K562 (cell line): ENCODE data around the gene RNF121. TPM values are rescaled to one million over a fixed set of nuclear protein-coding genes. Genes with fewer than 3 reads are reported as not detected.

ENCODE experiments used
- ATAC-seq: fragments of 200-7000 bp; cut with Tn5 transposase; 3 replicates; pipeline ENCODE4 v1.9.1; 2020; ENCODE audit warnings: moderate library complexity
- BruUV-seq: library from RNA; stranded (reverse); fragments of 400-500 nt; replicated peaks from 2 replicates; lab custom pipeline; 2021; lab: Mats Ljungman, UMichigan
- CTCF ChIA-PET: fragments of 300-600 bp; formaldehyde crosslinking; extraction: SDS; loops from one replicate; lab custom pipeline; 2021; ENCODE audit warnings: low intra/inter-chr PET ratio; lab: Yijun Ruan, JAX
- POLR2A ChIA-PET: fragments of 300-600, 350-650 bp; sonication (Branson Sonifier 250); formaldehyde crosslinking; extraction: SDS; loops from one replicate; lab custom pipeline; 2021; ENCODE audit warnings: antibody characterized with exemption, inconsistent platforms; lab: Yijun Ruan, JAX
- DNase-seq, 4 experiments: peaks; one replicate each; pipeline versions ENCODE4 v3.0.0 to v3.0.0-alpha.2; 2011 to 2018; ENCODE audit warnings: low spot score in 3 of 4, mixed read lengths in 3 of 4; ENCODE audit errors: extremely low read depth in 1 of 4
- FAIRE-seq: peaks from 2 replicates; lab custom pipeline; 2011; peaks lifted over from hg19 to GRCh38; lab: Jason Lieb, UNC
- H2AFZ ChIP-seq: 2 replicates; pipeline ENCODE4 v1.6.0; 2011; ENCODE audit warnings: low read depth, low read length, control low read depth, inconsistent platforms
- H3K27ac ChIP-seq: fragments of 200-600 bp; 3 replicates; pipeline ENCODE4 v1.8.0; 2011; ENCODE audit warnings: low read depth, mild to moderate bottlenecking, control low read depth, inconsistent platforms, low read length, moderate library complexity, mixed read lengths; ENCODE audit errors: extremely low read depth
- H3K27me3 ChIP-seq, 2 experiments: fragments of 300-600 bp in 1 of 2; 2 replicates in 1 of 2; 3 replicates in 1 of 2; pipeline versions ENCODE4 v1.6.0 to v1.8.0; 2011; ENCODE audit warnings: inconsistent platforms in 2 of 2, low read length in 2 of 2, mild to moderate bottlenecking in 1 of 2, mixed read lengths in 1 of 2, moderate library complexity in 1 of 2; ENCODE audit not compliant: control insufficient read depth in 2 of 2, insufficient read depth in 2 of 2
- H3K36me3 ChIP-seq: fragments of 300-600 bp; 3 replicates; pipeline ENCODE4 v1.8.0; 2011; ENCODE audit warnings: mild to moderate bottlenecking, low read length, inconsistent platforms; ENCODE audit not compliant: control insufficient read depth, insufficient read depth
- H3K4me1 ChIP-seq, 2 experiments: fragments of 200-600 bp in 1 of 2; replicated peaks in 1 of 2; 2 replicates in 1 of 2; 3 replicates in 1 of 2; pipeline versions ENCODE4 v1.5.1 to v1.8.0; 2011; ENCODE audit warnings: inconsistent platforms in 2 of 2, low read length in 2 of 2, mild to moderate bottlenecking in 1 of 2, mixed read lengths in 1 of 2, moderate library complexity in 1 of 2; ENCODE audit not compliant: control insufficient read depth in 2 of 2, insufficient read depth in 2 of 2
- H3K4me2 ChIP-seq: 2 replicates; pipeline ENCODE4 v1.6.1; 2011; ENCODE audit warnings: low read length, control low read depth, inconsistent platforms, mixed read lengths; ENCODE audit not compliant: insufficient read depth
- H3K4me3 ChIP-seq: fragments of 200-600 bp; sonication (generic), shearing (Covaris generic); 2 replicates; pipeline ENCODE4 v1.5.1; 2016; ENCODE audit warnings: control low read depth, inconsistent platforms
- H3K79me2 ChIP-seq: fragments of 200-600 bp; 3 replicates; pipeline ENCODE4 v1.8.0; 2011; ENCODE audit warnings: low read length, inconsistent platforms; ENCODE audit not compliant: control insufficient read depth, insufficient read depth
- H3K9ac ChIP-seq, 2 experiments: 2 replicates each; pipeline versions ENCODE4 v1.6.0 to v1.6.1; 2011; ENCODE audit warnings: low read depth in 2 of 2, low read length in 2 of 2, control low read depth in 1 of 2, inconsistent platforms in 1 of 2, mild to moderate bottlenecking in 1 of 2, mixed read lengths in 1 of 2; ENCODE audit not compliant: insufficient read depth in 1 of 2
- H3K9me1 ChIP-seq: one replicate; pipeline ENCODE4 v1.6.0; 2011; ENCODE audit warnings: inconsistent platforms, mild to moderate bottlenecking, low read length, moderate library complexity; ENCODE audit not compliant: control insufficient read depth, insufficient read depth
- H3K9me3 ChIP-seq: replicated peaks from 2 replicates; pipeline ENCODE4 v1.5.1; 2011; ENCODE audit warnings: low read depth, low read length, inconsistent platforms; ENCODE audit not compliant: control insufficient read depth, insufficient read depth
- H4K20me1 ChIP-seq: replicated peaks from 2 replicates; pipeline ENCODE4 v1.6.1; 2011; ENCODE audit warnings: low read length, inconsistent platforms, mixed read lengths; ENCODE audit not compliant: control insufficient read depth, insufficient read depth
- FOXO4 ChIP-seq: fragments of 450-650 bp; formaldehyde crosslinking; IDR thresholded peaks from 2 replicates; pipeline ENCODE4 v1.4.0; 2020; ENCODE audit warnings: mild to moderate bottlenecking, moderate library complexity
- POLR2G ChIP-seq: fragments of 200-400 bp; formaldehyde crosslinking; IDR thresholded peaks from 2 replicates; pipeline ENCODE4 v1.6.1; 2017; ENCODE audit warnings: low read depth, mild to moderate bottlenecking, antibody characterized with exemption, low read length, moderate library complexity
- SAFB2 ChIP-seq: fragments of 200-400 bp; formaldehyde crosslinking; IDR thresholded peaks from 2 replicates; pipeline ENCODE4 v1.6.1; 2018; ENCODE audit warnings: borderline replicate concordance, low read length, low read depth, moderate library complexity; ENCODE audit not compliant: severe bottlenecking
- ZNF512 ChIP-seq: IDR thresholded peaks from 2 replicates; pipeline ENCODE4 v1.6.1; 2016; ENCODE audit warnings: missing genetic modification characterization, missing compliant biosample characterization
- WGBS: fragments of 100-300 bp; shearing (Covaris generic); methylation state at CpG from one replicate; pipeline ENCODE4 v1.1.6; 2016; ENCODE audit warnings: low coverage, mixed read lengths; ENCODE audit not compliant: insufficient coverage; ENCODE audit errors: missing lambda C conversion rate; 5-methylcytosine and 5-hydroxymethylcytosine counted together
- in situ Hi-C: fragments of 300-500 bp; cut with MboI; formaldehyde crosslinking; loops from 4 replicates; pipeline ENCODE4 v1.15.0; 2018; ENCODE audit warnings: inconsistent platforms, mixed read lengths
- intact Hi-C: fragments of 100-400 bp; cut with micrococcal nuclease; formaldehyde crosslinking; loops from 2 replicates; pipeline ENCODE4 v1.14.2; 2022
- polyA plus RNA-seq, 8 experiments: library from polyadenylated mRNA; depleted of rRNA in 4 of 8; stranded (reverse) in 5 of 8; unstranded in 3 of 8; fragments of >200 nt; fragmentation: Nextera tagmentation in 2 of 8; fragmentation: Illumina TruSeq in 1 of 8; extraction: Ambion mirVana in 2 of 8; extraction: Trizol in 1 of 8; gene quantifications; 2 replicates each; pipeline versions ENCODE4 v1.2.1 to v1.2.3, GENCODE V29; 2011 to 2014; ENCODE audit warnings: inconsistent platforms in 1 of 8, missing spikeins in 1 of 8
- total RNA-seq, 7 experiments: library from RNA; depleted of rRNA in 6 of 7; stranded (reverse); fragments of >200 nt in 6 of 7; fragmentation: Illumina TruSeq in 2 of 7; extraction: Trizol in 2 of 7; gene quantifications; 2 replicates each; pipeline versions ENCODE4 v1.2.1 to v1.2.3, GENCODE V29; 2011 to 2021; ENCODE audit warnings: low replicate concordance in 1 of 7

RNF121 gene
- total and polyA plus RNA-seq, 9 of the 15 experiments (the other 6 are each of a cell fraction or from before 2014, with no cell fraction given) = 8.0 to 63.4 (median 20.5) TPM

GRCh38 chr11:72014761-72015320, 86.0 kb downstream of the RNF121 start:
- Histone ChIP-seq H3K36me3 (peaks cover 100% of the 10 kb centered on the region), H3K9me3 (no peaks in the 10 kb centered on the region), H3K27me3 (no peaks in the 10 kb centered on the region), H2AFZ (no peak overlapping the region), H3K4me3 (no peak overlapping the region), H3K79me2 (no peaks in the 10 kb centered on the region), H3K9me1 (no peaks in the 10 kb centered on the region), H4K20me1 (peaks cover 5% of the 10 kb centered on the region; the same call in 1 of the 2 replicates), H3K4me2 (no peak overlapping the region), H3K9ac (no peak overlapping the region), H3K4me1 (peaks cover 0 to 7% of the 10 kb centered on the region in 2 experiments; a peak in 1 of 5 replicates), H3K27ac (no peak overlapping the region)
- FAIRE-seq (no peak), ATAC-seq (no peak), DNase-seq (no peak)
- ChIA-PET POLR2A (interaction anchor here (0.7 to 2.2 kb wide), 7 partner anchors 11 to 416 kb away, joined by 3 to 10 read pairs (median 3); partner anchors contain the start of gene IL18BP), CTCF (interaction anchor here (1.3 kb wide), 1 partner anchor 37 kb away, joined by 6 read pairs; no protein-coding TSS in a partner anchor)
- TF ChIP-seq POLR2G (no peak; the same call in 1 of the 2 replicates), FOXO4 (CRISPR knock-in tag) (no peak), SAFB2 (no peak), ZNF512 (tag) (no peak)
- in situ Hi-C loops (no loop called here), intact Hi-C loops (no loop called here)
- BruUV-seq = TSS peak; percentile 65
- WGBS = 96% methylated on average over 16 of the region's 16 CpGs
